Spleen (tissue), 11 donors: ENCODE measurements around the gene EIF4E. TPM values are rescaled to one million over a fixed set of nuclear protein-coding genes. Genes with fewer than 3 reads are reported as not detected.
"Not testable (repeated sequence)": the region's sequence is repeated elsewhere in the genome, so short reads cannot be mapped to it uniquely, and the experiment has no call there.

ENCODE experiments used
- DNase-seq: peaks from one replicate; pipeline ENCODE4 v3.0.0-alpha.2; 2020
- H3K27ac ChIP-seq, 8 donors: fragments of 200-600 bp; sonication (generic) in 7 of 8; 1 replicate in 4 of 8; 2 replicates in 4 of 8; pipeline versions ENCODE4 v1.5.0 to v1.8.0; 2016 to 2021; ENCODE audit warnings: inconsistent platforms in 4 of 8, mild to moderate bottlenecking in 4 of 8, moderate library complexity in 1 of 8
- H3K27me3 ChIP-seq, 7 donors: fragments of 200-600 bp; sonication (generic) in 6 of 7; replicated peaks in 1 of 7; 1 replicate in 4 of 7; 2 replicates in 3 of 7; pipeline versions ENCODE4 v1.5.0 to v1.8.0; 2016 to 2021; ENCODE audit warnings: inconsistent platforms in 3 of 7, mild to moderate bottlenecking in 1 of 7
- H3K36me3 ChIP-seq, 6 donors: fragments of 200-600 bp; sonication (generic) in 5 of 6; 1 replicate in 4 of 6; 2 replicates in 2 of 6; pipeline versions ENCODE4 v1.5.0 to v1.8.0; 2016 to 2021; ENCODE audit warnings: inconsistent platforms in 2 of 6
- H3K4me1 ChIP-seq, 6 donors: fragments of 200-600 bp; sonication (generic) in 5 of 6; 1 replicate in 3 of 6; 2 replicates in 3 of 6; pipeline versions ENCODE4 v1.5.0 to v1.8.0; 2016 to 2021; ENCODE audit warnings: inconsistent platforms in 3 of 6
- H3K4me3 ChIP-seq, 8 donors: fragments of 200-600 bp; sonication (generic) in 7 of 8; 1 replicate in 4 of 8; 2 replicates in 4 of 8; pipeline versions ENCODE4 v1.5.0 to v1.8.0; 2016 to 2021; ENCODE audit warnings: inconsistent platforms in 4 of 8, mild to moderate bottlenecking in 4 of 8, moderate library complexity in 2 of 8
- H3K9me3 ChIP-seq, 8 donors: fragments of 200-600 bp; sonication (generic) in 7 of 8; 1 replicate in 4 of 8; 2 replicates in 4 of 8; pipeline versions ENCODE4 v1.5.0 to v1.8.0; 2016 to 2021; ENCODE audit warnings: inconsistent platforms in 4 of 8
- POLR2A ChIP-seq, 3 donors: fragments of 450-650 bp; IDR thresholded peaks; one replicate each; pipeline ENCODE4 v1.5.1; 2017; ENCODE audit warnings: antibody characterized with exemption in 3 of 3, mild to moderate bottlenecking in 1 of 3
- POLR2AphosphoS5 ChIP-seq, 3 donors: sonication (generic); formaldehyde crosslinking; IDR thresholded peaks; one replicate each; pipeline ENCODE4 v1.5.1; 2017; ENCODE audit warnings: antibody characterized with exemption in 3 of 3
- WGBS, 5 donors: extraction: QIAGEN DNeasy Blood & Tissue Kit in 3 of 5; methylation state at CpG; one replicate each; pipeline versions ENCODE4 v1.1.5 to v1.1.7; 2013 to 2018; 5-methylcytosine and 5-hydroxymethylcytosine counted together
- intact Hi-C: fragments of 100-400 bp; cut with DNase I; formaldehyde crosslinking; loops from one replicate; pipeline ENCODE4 v1.15.0; 2023; ENCODE audit warnings: low total_unique reads
- polyA plus RNA-seq, 3 donors: library from polyadenylated mRNA; stranded (reverse); fragments of 200-250 nt; gene quantifications; one replicate each; pipeline ENCODE4 v1.2.1, GENCODE V29; 2013
- total RNA-seq, 7 donors: library from RNA; depleted of rRNA in 3 of 7; stranded (reverse); fragments of >200 nt in 3 of 7; fragmentation: NEBNext Ultra II Directional in 4 of 7; extraction: Animal tissue kit (Norgen Biotek cat#: 25700) in 4 of 7; gene quantifications; one replicate each; pipeline versions ENCODE4 v1.1.0 to v1.2.1, GENCODE V29; 2016 to 2021
- TF ChIP-seq, protein P1 (sequence below), 11 experiments: fragments of 200-600 bp in 7 of 11; fragments of 450-650 bp in 4 of 11; sonication (generic) in 4 of 11; IDR thresholded peaks in 8 of 11; conservative IDR thresholded peaks in 3 of 11; 1 replicate in 7 of 11; 2 replicates in 4 of 11; pipeline versions ENCODE4 v1.4.0 to v1.8.0; 2016 to 2021; ENCODE audit warnings: antibody characterized with exemption in 11 of 11, inconsistent platforms in 4 of 11, mild to moderate bottlenecking in 1 of 11
- donor health status: healthy with polysubstance abuse.
- donor health status: DM: no; HTN: no; CAD: no; lungs with moderate emphysema.
- donor health status: DM: no; HTN: no; CAD: no.
- donor health status: Bipolar disorder and iron deficiency.
- donor health status: healthy.
- donor health status: DM: no; HTN: no; CAD: no.
- donor health status: DM: yes; HTN: yes; CAD: no.

The EIF4E gene
- total and polyA plus RNA-seq, 10 donors = 14.4 to 86.5 (median 64.9) TPM

DNA sequence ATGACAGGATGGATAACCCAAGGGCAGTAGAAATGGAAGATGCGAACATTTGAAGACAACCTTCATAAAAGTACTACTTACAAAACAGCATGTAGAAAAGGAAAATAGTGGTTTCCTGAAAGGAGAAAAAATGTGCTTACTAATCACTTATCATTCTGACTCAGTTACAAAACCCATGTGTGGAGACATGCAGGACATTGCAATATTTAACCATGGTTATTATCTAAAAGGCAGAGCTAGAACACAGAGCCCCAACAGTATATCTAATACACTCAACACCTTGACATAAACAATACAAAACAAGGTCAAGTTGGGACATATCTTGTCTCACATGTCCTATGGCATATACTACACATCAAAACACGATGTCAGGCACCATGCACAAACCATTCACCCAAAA is 55.9 kb downstream of the EIF4E start:
- H3K9me3 ChIP-seq = no peaks in the 10 kb centered on the region
- no peak overlapping the region for H3K4me3 ChIP-seq
- H3K36me3 ChIP-seq = peaks cover 0 to 23% (median 2%) of the 10 kb centered on the region in 6 donors
- no peak overlapping the region for H3K27ac ChIP-seq
- DNase-seq = no peak
- no peaks in the 10 kb centered on the region for H3K4me1 ChIP-seq
- no peaks in the 10 kb centered on the region for H3K27me3 ChIP-seq
- WGBS, 5 donors = 65 to 93% (median 76%) methylated on average over 2 of the region's 2 CpGs
- intact Hi-C loops = no loop called here
- TF ChIP-seq, protein P1, sequence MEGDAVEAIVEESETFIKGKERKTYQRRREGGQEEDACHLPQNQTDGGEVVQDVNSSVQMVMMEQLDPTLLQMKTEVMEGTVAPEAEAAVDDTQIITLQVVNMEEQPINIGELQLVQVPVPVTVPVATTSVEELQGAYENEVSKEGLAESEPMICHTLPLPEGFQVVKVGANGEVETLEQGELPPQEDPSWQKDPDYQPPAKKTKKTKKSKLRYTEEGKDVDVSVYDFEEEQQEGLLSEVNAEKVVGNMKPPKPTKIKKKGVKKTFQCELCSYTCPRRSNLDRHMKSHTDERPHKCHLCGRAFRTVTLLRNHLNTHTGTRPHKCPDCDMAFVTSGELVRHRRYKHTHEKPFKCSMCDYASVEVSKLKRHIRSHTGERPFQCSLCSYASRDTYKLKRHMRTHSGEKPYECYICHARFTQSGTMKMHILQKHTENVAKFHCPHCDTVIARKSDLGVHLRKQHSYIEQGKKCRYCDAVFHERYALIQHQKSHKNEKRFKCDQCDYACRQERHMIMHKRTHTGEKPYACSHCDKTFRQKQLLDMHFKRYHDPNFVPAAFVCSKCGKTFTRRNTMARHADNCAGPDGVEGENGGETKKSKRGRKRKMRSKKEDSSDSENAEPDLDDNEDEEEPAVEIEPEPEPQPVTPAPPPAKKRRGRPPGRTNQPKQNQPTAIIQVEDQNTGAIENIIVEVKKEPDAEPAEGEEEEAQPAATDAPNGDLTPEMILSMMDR (IDR thresholded peaks at IDR 0.05 in 8 of 11, conservative IDR thresholded peaks at IDR 0.05 in 3 of 11) = no peak
- no peak for TF ChIP-seq POLR2A (IDR thresholded peaks at IDR 0.05)
- no peak for TF ChIP-seq POLR2AphosphoS5 (IDR thresholded peaks at IDR 0.05)

- WGBS, 5 donors = 69 to 84% (median 76%) methylated on average over 3 of the region's 3 CpGs
- H3K36me3 ChIP-seq = peaks cover 0 to 17% (median 2%) of the 10 kb centered on the region in 6 donors
- H3K4me3 ChIP-seq, intact Hi-C loops, H3K9me3 ChIP-seq, H3K27ac ChIP-seq, DNase-seq, H3K4me1 ChIP-seq, H3K27me3 ChIP-seq: not testable (repeated sequence)
These were observed 56.6 kb downstream of the EIF4E start for GRCh38 chr4:98872120-98872906.

GRCh38 chr4:98867648-98868047 is 61.3 kb downstream of the EIF4E start:
- intact Hi-C loops = no loop called here
- TF ChIP-seq POLR2A (IDR thresholded peaks at IDR 0.05) (no peak), POLR2AphosphoS5 (IDR thresholded peaks at IDR 0.05) (no peak)
- TF ChIP-seq, protein P1 (IDR thresholded peaks at IDR 0.05 in 8 of 11, conservative IDR thresholded peaks at IDR 0.05 in 3 of 11) = no peak
- Histone ChIP-seq H3K27ac (no peak overlapping the region), H3K4me1 (no peaks in the 10 kb centered on the region), H3K9me3 (no peaks in the 10 kb centered on the region), H3K27me3 (no peaks in the 10 kb centered on the region), H3K4me3 (no peak overlapping the region), H3K36me3 (no peaks in the 10 kb centered on the region)
- WGBS, 5 donors = 73 to 100% (median 85%) methylated on average over 1 of the region's 1 CpG
- no peak for DNase-seq

DNA sequence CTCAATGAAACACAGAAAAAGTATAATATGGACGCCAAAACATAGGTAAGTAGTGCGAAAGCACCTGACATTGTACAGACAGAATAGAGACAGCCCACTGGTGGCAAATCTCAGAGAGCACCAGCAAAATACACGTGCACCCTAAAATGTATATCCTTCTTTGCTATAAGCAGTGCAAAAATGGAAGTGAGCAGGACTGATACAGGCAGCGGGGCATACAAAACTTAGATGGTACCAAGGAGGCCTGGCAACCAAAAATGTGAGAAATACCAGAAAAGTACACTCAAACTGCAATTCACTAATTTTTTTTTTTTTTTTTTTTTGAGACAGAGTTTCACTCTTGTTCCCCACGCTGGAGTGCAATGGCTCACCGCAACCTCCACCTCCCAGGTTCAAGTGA is 63.9 kb downstream of the EIF4E start:
- no peaks in the 10 kb centered on the region for H3K27me3 ChIP-seq

More for the DNA sequence above, 63.9 kb downstream of the EIF4E start:
- Histone ChIP-seq H3K36me3 (no peaks in the 10 kb centered on the region), H3K27ac (no peak overlapping the region), H3K4me3 (no peak overlapping the region), H3K9me3 (no peaks in the 10 kb centered on the region), H3K4me1 (no peaks in the 10 kb centered on the region)
- TF ChIP-seq, protein P1 (IDR thresholded peaks at IDR 0.05 in 8 of 11, conservative IDR thresholded peaks at IDR 0.05 in 3 of 11) = no peak
- TF ChIP-seq POLR2AphosphoS5 (IDR thresholded peaks at IDR 0.05) = no peak
- TF ChIP-seq POLR2A (IDR thresholded peaks at IDR 0.05) = no peak
- DNase-seq = no peak
- WGBS, 5 donors = 89 to 93% (median 91%) methylated on average over 6 of the region's 6 CpGs
- intact Hi-C loops = no loop called here
